K562 (cell line): ENCODE data around the gene PLEKHA7. TPM values are rescaled to one million over a fixed set of nuclear protein-coding genes. Genes with fewer than 3 reads are reported as not detected.

Source experiments
- BMI1 ChIP-seq: fragments of 150-350 bp; IDR thresholded peaks from 2 replicates; pipeline ENCODE4 v1.6.1; 2014; ENCODE audit warnings: low read length
- CREB1 ChIP-seq, 2 experiments: sonication (generic) in 1 of 2; formaldehyde crosslinking in 1 of 2; IDR thresholded peaks; 2 replicates each; pipeline versions ENCODE4 v1.6.1 to v1.8.0; 2012 to 2022; ENCODE audit warnings: inconsistent platforms in 1 of 2, mild to moderate bottlenecking in 1 of 2, missing genetic modification reagents in 1 of 2, moderate library complexity in 1 of 2
- ETS1 ChIP-seq: conservative IDR thresholded peaks from 2 replicates; pipeline ENCODE4 v1.6.1; 2011; ENCODE audit warnings: low read depth, mild to moderate bottlenecking, low read length; ENCODE audit not compliant: control insufficient read depth
- FOXM1 ChIP-seq, 2 experiments: fragments of 450-650 bp in 1 of 2; sonication (generic) in 1 of 2; formaldehyde crosslinking in 1 of 2; IDR thresholded peaks; 2 replicates each; pipeline versions ENCODE4 v1.6.1 to v1.9.0; 2017 to 2022; ENCODE audit warnings: low read depth in 2 of 2, mild to moderate bottlenecking in 2 of 2, missing genetic modification reagents in 1 of 2, moderate library complexity in 1 of 2
- FOXO4 ChIP-seq: fragments of 450-650 bp; formaldehyde crosslinking; IDR thresholded peaks from 2 replicates; pipeline ENCODE4 v1.4.0; 2020; ENCODE audit warnings: mild to moderate bottlenecking, moderate library complexity
- PML ChIP-seq: IDR thresholded peaks from 2 replicates; pipeline ENCODE4 v1.6.1; 2012; ENCODE audit warnings: low read length, inconsistent platforms
- RBM15 ChIP-seq: fragments of 200-400 bp; formaldehyde crosslinking; IDR thresholded peaks from 2 replicates; pipeline ENCODE4 v1.6.1; 2018; ENCODE audit warnings: mild to moderate bottlenecking, low read length, moderate library complexity; ENCODE audit not compliant: insufficient read depth
- RREB1 ChIP-seq: fragments of 250-450 bp; sonication (Bioruptor Pico); IDR thresholded peaks from 2 replicates; pipeline ENCODE4 v1.4.0; 2020
- U2AF2 ChIP-seq: fragments of 200-400 bp; formaldehyde crosslinking; optimal IDR thresholded peaks from 2 replicates; pipeline ENCODE3; 2017; ENCODE audit warnings: low read depth, mild to moderate bottlenecking, low read length
- VEZF1 ChIP-seq: fragments of 200-800 bp; sonication (Bioruptor generic); IDR thresholded peaks from 2 replicates; pipeline ENCODE4 v1.6.1; 2017; ENCODE audit warnings: missing genetic modification characterization, missing compliant biosample characterization
- WHSC1 ChIP-seq: IDR thresholded peaks from one replicate; pipeline ENCODE4 v1.6.1; 2012; ENCODE audit warnings: low read length, control low read depth, inconsistent platforms
- ZBTB33 ChIP-seq: sonication (generic); formaldehyde crosslinking; IDR thresholded peaks from 2 replicates; pipeline ENCODE4 v1.8.1; 2023; ENCODE audit warnings: mild to moderate bottlenecking, missing genetic modification reagents
- ZKSCAN3 ChIP-seq: fragments of 250-450 bp; sonication (Bioruptor Pico); IDR thresholded peaks from 2 replicates; pipeline ENCODE4 v1.4.0; 2020
- ZNF79 ChIP-seq: fragments of 250-450 bp; sonication (Bioruptor Pico); IDR thresholded peaks from 2 replicates; pipeline ENCODE4 v1.4.0; 2020; ENCODE audit warnings: low read depth, mild to moderate bottlenecking, moderate library complexity
- polyA plus RNA-seq, 8 experiments: library from polyadenylated mRNA; depleted of rRNA in 4 of 8; stranded (reverse) in 5 of 8; unstranded in 3 of 8; fragments of >200 nt; fragmentation: Nextera tagmentation in 2 of 8; fragmentation: Illumina TruSeq in 1 of 8; extraction: Ambion mirVana in 2 of 8; extraction: Trizol in 1 of 8; gene quantifications; 2 replicates each; pipeline versions ENCODE4 v1.2.1 to v1.2.3, GENCODE V29; 2011 to 2014; ENCODE audit warnings: inconsistent platforms in 1 of 8, missing spikeins in 1 of 8
- total RNA-seq, 7 experiments: library from RNA; depleted of rRNA in 6 of 7; stranded (reverse); fragments of >200 nt in 6 of 7; fragmentation: Illumina TruSeq in 2 of 7; extraction: Trizol in 2 of 7; gene quantifications; 2 replicates each; pipeline versions ENCODE4 v1.2.1 to v1.2.3, GENCODE V29; 2011 to 2021; ENCODE audit warnings: low replicate concordance in 1 of 7

PLEKHA7 gene
- total and polyA plus RNA-seq, 9 of the 15 experiments (the other 6 are each of a cell fraction or from before 2014, with no cell fraction given) = 0.06 to 0.77 (median 0.20) TPM; not detected in 1

GRCh38 chr11:16857186-16857585, 157.0 kb downstream of the PLEKHA7 start (continued):
- TF ChIP-seq FOXM1 (IDR thresholded peaks at IDR 0.05; ENCODE audit: low read depth) (peak; percentile 83), FOXM1 (CRISPR knock-in tag; IDR thresholded peaks at IDR 0.05; ENCODE audit: low read depth) (no peak), ETS1 (0 out of 2 replicates have a peak, but pooled peaks have one; percentile 23), BMI1 (no peak), WHSC1 (no peak), FOXO4 (CRISPR knock-in tag) (no peak), PML (peak; percentile 89), ZKSCAN3 (no peak), U2AF2 (no peak), RBM15 (no peak), VEZF1 (CRISPR knock-in tag) (peak; percentile 57), RREB1 (CRISPR knock-in tag) (no peak), CREB1 (IDR thresholded peaks at IDR 0.05) (peak; percentile 59), CREB1 (CRISPR knock-in tag; IDR thresholded peaks at IDR 0.05) (no peak), ZBTB33 (CRISPR knock-in tag) (peak; percentile 43; the same call in 1 of the 2 replicates), ZNF79 (CRISPR knock-in tag) (no peak)
